ENCODE measurements around the gene LIMK2.

DNA sequence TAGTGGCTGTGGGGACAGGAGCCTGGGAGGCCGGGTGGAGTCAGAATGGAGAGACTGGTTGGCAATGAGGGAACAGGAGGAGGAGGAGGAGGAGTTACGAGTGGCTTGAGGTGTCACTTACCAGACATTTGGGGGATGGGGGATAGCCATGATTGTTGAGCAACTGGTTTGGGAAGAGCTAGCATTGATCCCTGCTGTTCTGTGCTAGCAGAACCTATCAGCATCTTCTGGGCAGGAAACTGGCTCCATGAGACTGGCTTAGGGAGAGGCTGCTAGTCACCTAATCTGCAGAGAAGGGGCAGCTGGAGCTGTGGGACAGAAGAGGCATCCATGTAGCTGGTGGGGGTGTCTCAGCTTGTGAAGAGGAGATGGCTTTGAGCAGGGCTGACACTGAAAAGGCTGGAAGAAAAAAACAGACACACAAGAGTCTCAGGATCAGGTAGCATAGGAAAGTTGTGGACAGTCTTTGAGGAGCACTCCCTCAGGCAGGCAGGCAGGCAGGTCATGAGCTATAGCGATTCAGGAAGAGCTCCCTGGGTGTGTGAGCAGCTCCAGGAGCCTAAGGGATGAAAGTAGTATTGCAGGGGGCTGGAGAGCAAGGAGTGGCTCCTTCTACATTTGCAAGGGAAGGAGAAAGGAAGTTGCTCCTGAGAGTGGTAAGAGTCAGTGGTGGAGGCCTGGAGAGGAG lies 57.9 kb downstream of the LIMK2 start:
- TF ChIP-seq EZH2phosphoT487 (IDR thresholded peaks at IDR 0.05; ENCODE audit: borderline replicate concordance, low read length), result no peak
- TF ChIP-seq, protein P1, sequence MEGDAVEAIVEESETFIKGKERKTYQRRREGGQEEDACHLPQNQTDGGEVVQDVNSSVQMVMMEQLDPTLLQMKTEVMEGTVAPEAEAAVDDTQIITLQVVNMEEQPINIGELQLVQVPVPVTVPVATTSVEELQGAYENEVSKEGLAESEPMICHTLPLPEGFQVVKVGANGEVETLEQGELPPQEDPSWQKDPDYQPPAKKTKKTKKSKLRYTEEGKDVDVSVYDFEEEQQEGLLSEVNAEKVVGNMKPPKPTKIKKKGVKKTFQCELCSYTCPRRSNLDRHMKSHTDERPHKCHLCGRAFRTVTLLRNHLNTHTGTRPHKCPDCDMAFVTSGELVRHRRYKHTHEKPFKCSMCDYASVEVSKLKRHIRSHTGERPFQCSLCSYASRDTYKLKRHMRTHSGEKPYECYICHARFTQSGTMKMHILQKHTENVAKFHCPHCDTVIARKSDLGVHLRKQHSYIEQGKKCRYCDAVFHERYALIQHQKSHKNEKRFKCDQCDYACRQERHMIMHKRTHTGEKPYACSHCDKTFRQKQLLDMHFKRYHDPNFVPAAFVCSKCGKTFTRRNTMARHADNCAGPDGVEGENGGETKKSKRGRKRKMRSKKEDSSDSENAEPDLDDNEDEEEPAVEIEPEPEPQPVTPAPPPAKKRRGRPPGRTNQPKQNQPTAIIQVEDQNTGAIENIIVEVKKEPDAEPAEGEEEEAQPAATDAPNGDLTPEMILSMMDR (conservative IDR thresholded peaks at IDR 0.05; ENCODE audit: low read depth, low read length), result no peak

All from PC-3 (cell line).